ENCODE data around the gene DBH. TPM values are rescaled to one million over a fixed set of nuclear protein-coding genes. Genes with fewer than 3 reads are reported as not detected.
"Not testable (repeated sequence)": the region's sequence is repeated elsewhere in the genome, so short reads cannot be mapped to it uniquely, and the experiment has no call there.

Gene DBH
- total RNA-seq, 2 experiments from 2014 or later = not detected

DNA sequence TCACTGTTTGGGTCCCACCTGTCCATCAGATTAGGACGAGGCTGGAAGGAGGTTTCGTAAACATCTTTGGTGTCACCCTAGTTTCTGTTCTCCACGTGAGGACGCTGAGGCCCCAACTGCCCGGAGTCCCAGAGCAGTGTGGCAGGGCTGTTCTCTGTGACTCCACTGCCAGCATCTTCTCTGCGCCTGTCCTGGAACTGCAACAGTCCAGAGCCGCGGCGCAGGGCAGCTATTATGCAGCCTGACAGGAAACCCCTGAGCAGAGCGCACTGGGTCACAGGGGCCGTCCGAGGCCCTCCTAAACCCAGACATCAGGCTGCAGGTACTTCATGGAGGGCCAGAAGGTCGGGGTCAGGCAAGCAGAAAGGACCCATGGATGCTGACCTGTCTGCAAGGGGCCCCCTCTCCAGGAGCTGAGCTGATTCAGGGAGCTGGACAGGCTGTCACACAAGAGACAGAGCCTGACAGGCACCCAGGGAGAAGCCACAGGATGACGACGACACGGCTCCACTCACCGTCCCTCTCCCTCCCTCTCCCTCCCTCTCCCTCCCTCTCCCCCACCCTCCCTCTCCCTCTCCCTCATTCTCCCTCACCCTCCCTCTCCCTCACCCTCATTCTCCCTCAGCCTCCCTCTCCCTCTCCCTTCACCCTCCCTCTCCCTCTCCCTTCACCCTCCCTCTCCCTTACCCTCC is 31.7 kb downstream of the DBH start:
- no peaks in the 10 kb centered on the region for H3K9me3 Mint-ChIP-seq
- ChIA-PET POLR2A (no interaction called here), CTCF (no interaction called here)
- DNase-seq = no peak
- intact Hi-C loops (cut with micrococcal nuclease) = no loop called here
- H3K4me3 Mint-ChIP-seq = no peak overlapping the region
- H3K4me1 Mint-ChIP-seq (ENCODE audit: low read depth) = no peaks in the 10 kb centered on the region
- H3K27ac Mint-ChIP-seq = no peak overlapping the region
- peaks cover 2% of the 10 kb centered on the region for H3K36me3 Mint-ChIP-seq
- H3K27me3 Mint-ChIP-seq = no peaks in the 10 kb centered on the region

DNA sequence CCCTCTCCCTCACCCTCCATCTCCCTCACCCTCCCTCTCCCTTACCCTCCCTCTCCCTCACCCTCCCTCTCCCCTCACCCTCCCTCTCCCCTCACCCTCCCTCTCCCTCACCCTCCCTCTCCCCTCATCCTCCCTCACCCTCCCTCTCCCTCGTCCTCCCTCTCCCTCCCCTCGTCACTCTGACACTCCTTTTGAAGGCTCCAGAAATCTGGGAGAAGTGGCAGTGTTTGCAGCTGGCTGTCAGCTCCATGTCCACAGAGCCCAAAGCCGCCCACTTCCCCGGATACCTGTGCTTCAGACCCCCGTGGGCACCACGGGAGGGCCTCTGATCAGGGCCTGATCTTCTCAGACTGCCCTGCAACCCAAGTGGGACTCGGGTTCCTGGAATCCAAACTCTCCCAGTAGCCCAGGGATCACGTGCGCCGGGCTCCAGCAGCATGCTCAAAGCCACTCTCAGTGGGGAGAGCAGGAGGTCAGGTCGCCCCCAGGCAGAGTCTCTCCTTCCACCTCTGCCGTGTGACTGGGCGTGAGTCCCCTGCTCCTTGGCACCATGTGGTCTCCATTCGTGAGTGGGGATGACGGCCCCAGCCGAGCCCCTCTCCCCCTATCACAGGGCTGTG is 33.1 kb downstream of the DBH start:
- DNase-seq = no peak
- Mint-ChIP-seq H3K27ac (no peak overlapping the region), H3K4me3 (no peak overlapping the region), H3K4me1 (ENCODE audit: low read depth) (no peaks in the 10 kb centered on the region), H3K36me3 (peaks cover 2% of the 10 kb centered on the region), H3K27me3 (no peaks in the 10 kb centered on the region), H3K9me3 (no peaks in the 10 kb centered on the region)
- CTCF ChIA-PET = no interaction called here
- POLR2A ChIA-PET = no interaction called here
- intact Hi-C loops (cut with micrococcal nuclease) = no loop called here

GRCh38 chr9:133670466-133670865 is 34.3 kb downstream of the DBH start:
- H3K36me3 Mint-ChIP-seq = peaks cover 2% of the 10 kb centered on the region
- no peak for DNase-seq
- no peaks in the 10 kb centered on the region for H3K9me3 Mint-ChIP-seq
- CTCF ChIA-PET = interaction anchor here (1.0 kb wide), 1 partner anchor 13 kb away, joined by 3 read pairs; no protein-coding TSS in a partner anchor
- no peak overlapping the region for H3K27ac Mint-ChIP-seq
- H3K4me3 Mint-ChIP-seq = no peak overlapping the region
- H3K4me1 Mint-ChIP-seq (ENCODE audit: low read depth) = peaks cover 3% of the 10 kb centered on the region
- no peaks in the 10 kb centered on the region for H3K27me3 Mint-ChIP-seq
- intact Hi-C loops (cut with micrococcal nuclease) = no loop called here
- POLR2A ChIA-PET = no interaction called here

- Mint-ChIP-seq H3K4me1 (ENCODE audit: low read depth) (peaks cover 11% of the 10 kb centered on the region), H3K4me3 (no peak overlapping the region), H3K27me3 (no peaks in the 10 kb centered on the region), H3K9me3 (no peaks in the 10 kb centered on the region), H3K27ac (no peak overlapping the region), H3K36me3 (peaks cover 2% of the 10 kb centered on the region)
- intact Hi-C loops (cut with micrococcal nuclease) = no loop called here
- POLR2A ChIA-PET = no interaction called here
- no peak for DNase-seq
- CTCF ChIA-PET = interaction anchor here (1.1 kb wide), 1 partner anchor 90 kb away, joined by 3 read pairs; no protein-coding TSS in a partner anchor
Measured at GRCh38 chr9:133671371-133671770, 35.2 kb downstream of the DBH start.

DNA sequence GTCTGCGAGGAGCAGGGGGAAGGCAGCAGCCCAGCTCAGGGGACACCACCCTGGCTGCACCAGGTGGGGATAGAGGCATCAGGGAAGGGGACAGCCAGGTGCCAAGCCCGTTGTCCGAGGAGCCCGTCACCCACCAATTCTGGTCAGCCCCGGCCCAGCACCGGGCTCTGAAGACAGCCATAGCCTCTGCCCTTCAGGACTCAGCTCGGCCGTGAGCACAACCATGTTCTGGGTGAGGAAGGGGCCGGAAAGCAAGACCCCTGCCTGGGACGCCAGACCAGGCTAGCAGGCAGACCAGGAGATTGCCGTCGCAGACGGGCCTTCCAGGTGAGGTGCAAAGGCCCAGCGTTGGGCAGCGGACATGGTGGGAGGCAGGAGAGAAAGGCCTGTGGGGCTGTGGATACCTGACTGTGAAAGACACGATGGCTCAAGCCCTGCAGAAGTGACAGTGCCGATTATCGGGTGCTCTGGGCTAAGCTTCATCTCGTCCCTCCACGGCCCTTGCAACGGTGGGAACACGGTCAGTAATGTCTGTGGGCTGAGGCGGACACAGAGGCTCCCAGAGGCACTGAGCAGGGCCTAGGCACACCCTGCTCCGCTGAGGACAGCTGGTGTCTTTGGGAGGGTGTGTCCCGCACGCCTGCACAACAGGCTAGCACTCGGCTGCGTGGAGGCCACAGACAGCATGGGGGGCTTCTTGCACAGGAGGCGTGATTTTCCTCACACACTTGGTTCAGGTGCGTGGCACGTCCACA is 36.5 kb downstream of the DBH start:
- H3K4me3 Mint-ChIP-seq = no peak overlapping the region
- CTCF ChIA-PET = no interaction called here

DNA sequence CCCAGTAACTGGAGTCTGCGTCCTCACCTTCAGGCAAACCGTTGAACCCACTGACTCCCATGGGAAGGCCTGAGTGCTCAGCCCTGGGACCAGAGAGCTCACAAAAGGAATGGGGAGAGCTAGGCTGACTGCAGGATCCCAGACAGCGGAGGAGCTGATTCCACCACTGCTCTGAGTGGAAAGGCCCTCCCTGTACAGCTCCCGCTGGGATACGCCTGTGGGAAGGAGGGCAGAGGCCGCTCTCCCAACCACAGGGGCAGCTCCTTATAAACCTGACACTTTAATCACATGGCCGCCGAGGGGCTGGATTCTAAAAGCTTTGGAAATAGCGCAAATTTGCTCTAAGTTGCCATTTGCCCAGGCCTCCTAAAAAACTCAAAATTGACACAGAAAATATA is 37.1 kb downstream of the DBH start:
- CTCF ChIA-PET = no interaction called here

More for the DNA sequence above, 36.5 kb downstream of the DBH start:
- Mint-ChIP-seq H3K27me3 (no peaks in the 10 kb centered on the region), H3K36me3 (peaks cover 2% of the 10 kb centered on the region), H3K27ac (no peak overlapping the region), H3K4me1 (ENCODE audit: low read depth) (peaks cover 24% of the 10 kb centered on the region), H3K9me3 (no peaks in the 10 kb centered on the region)
- POLR2A ChIA-PET = no interaction called here
- intact Hi-C loops (cut with micrococcal nuclease) = no loop called here
- no peak for DNase-seq

DNA sequence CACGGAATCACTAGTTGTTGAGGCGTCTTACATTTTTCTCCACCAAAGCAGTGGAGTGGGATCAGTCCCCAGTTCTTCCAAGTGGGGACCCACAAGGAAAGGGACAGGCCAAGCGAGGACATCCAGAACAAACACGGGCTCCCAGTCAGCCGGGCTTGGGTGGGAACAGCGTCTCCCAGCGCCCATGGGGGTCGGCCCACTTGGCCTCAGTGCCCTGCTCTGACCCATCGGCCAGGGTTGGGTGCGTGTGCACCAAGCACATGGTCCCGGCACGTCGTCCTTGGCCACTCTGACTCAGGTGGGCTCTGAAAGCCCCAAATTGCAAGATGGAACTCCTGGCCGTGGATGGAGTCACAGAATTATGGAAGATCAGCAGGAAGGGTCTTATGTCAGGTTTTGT is 37.9 kb downstream of the DBH start:
- POLR2A ChIA-PET = no interaction called here
- peaks cover 2% of the 10 kb centered on the region for H3K36me3 Mint-ChIP-seq
- peaks cover 34% of the 10 kb centered on the region for H3K4me1 Mint-ChIP-seq (ENCODE audit: low read depth)
- no peaks in the 10 kb centered on the region for H3K9me3 Mint-ChIP-seq
- no peak overlapping the region for H3K4me3 Mint-ChIP-seq
- CTCF ChIA-PET = no interaction called here
- DNase-seq = no peak
- intact Hi-C loops (cut with micrococcal nuclease) = no loop called here
- H3K27me3 Mint-ChIP-seq = no peaks in the 10 kb centered on the region
- no peak overlapping the region for H3K27ac Mint-ChIP-seq

More for the DNA sequence above, 37.1 kb downstream of the DBH start:
- Mint-ChIP-seq H3K4me1 (ENCODE audit: low read depth) (peaks cover 27% of the 10 kb centered on the region), H3K27ac (no peak overlapping the region), H3K27me3 (no peaks in the 10 kb centered on the region), H3K36me3 (peaks cover 2% of the 10 kb centered on the region), H3K4me3 (no peak overlapping the region), H3K9me3 (no peaks in the 10 kb centered on the region)
- POLR2A ChIA-PET = no interaction called here
- intact Hi-C loops (cut with micrococcal nuclease) = no loop called here
- DNase-seq = no peak

- H3K4me3 Mint-ChIP-seq, H3K27ac Mint-ChIP-seq, CTCF ChIA-PET, H3K9me3 Mint-ChIP-seq, H3K36me3 Mint-ChIP-seq, POLR2A ChIA-PET, H3K27me3 Mint-ChIP-seq, DNase-seq: not testable (repeated sequence)
- intact Hi-C loops (cut with micrococcal nuclease) = loop anchor here (2.0 kb wide), 1 partner anchor 25 kb away; no protein-coding TSS in a partner anchor
- peaks cover 34% of the 10 kb centered on the region for H3K4me1 Mint-ChIP-seq (ENCODE audit: low read depth)
Measured at GRCh38 chr9:133675796-133676195, 39.6 kb downstream of the DBH start.

DNA sequence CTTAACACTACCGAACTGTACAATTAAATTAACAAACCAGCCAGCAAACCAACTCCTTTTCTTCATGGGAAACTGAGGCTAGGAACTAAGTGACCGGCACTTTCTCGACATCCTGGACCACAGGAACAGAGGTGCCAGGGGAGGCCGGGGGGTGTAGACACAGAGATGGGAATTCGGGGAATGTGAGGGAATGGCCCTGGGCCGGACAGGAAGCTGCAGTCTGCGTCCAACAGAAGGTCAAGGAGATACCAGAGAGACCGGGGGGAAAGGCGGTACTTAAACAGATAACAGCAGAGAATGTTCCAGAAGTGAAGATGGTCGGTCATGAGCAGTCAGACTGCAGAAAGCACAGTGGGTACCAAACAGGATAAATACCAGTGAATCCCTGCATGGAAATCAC is 40.3 kb downstream of the DBH start:
- CTCF ChIA-PET = interaction anchor here (1.0 to 1.5 kb wide), 2 partner anchors 25 to 66 kb away, joined by 3 to 7 read pairs; no protein-coding TSS in a partner anchor
- H3K27me3 Mint-ChIP-seq = no peaks in the 10 kb centered on the region
- intact Hi-C loops (cut with micrococcal nuclease) = loop anchor here (2.0 kb wide), 1 partner anchor 24 kb away; no protein-coding TSS in a partner anchor
- POLR2A ChIA-PET = interaction anchor here (1.3 kb wide), 1 partner anchor 25 kb away, joined by 8 read pairs; no protein-coding TSS in a partner anchor
- no peak for DNase-seq
- H3K4me3 Mint-ChIP-seq = no peak overlapping the region
- H3K9me3 Mint-ChIP-seq = no peaks in the 10 kb centered on the region
- H3K4me1 Mint-ChIP-seq (ENCODE audit: low read depth) = peaks cover 34% of the 10 kb centered on the region
- no peaks in the 10 kb centered on the region for H3K36me3 Mint-ChIP-seq
- peak overlapping the region; percentile 55 for H3K27ac Mint-ChIP-seq

DNA sequence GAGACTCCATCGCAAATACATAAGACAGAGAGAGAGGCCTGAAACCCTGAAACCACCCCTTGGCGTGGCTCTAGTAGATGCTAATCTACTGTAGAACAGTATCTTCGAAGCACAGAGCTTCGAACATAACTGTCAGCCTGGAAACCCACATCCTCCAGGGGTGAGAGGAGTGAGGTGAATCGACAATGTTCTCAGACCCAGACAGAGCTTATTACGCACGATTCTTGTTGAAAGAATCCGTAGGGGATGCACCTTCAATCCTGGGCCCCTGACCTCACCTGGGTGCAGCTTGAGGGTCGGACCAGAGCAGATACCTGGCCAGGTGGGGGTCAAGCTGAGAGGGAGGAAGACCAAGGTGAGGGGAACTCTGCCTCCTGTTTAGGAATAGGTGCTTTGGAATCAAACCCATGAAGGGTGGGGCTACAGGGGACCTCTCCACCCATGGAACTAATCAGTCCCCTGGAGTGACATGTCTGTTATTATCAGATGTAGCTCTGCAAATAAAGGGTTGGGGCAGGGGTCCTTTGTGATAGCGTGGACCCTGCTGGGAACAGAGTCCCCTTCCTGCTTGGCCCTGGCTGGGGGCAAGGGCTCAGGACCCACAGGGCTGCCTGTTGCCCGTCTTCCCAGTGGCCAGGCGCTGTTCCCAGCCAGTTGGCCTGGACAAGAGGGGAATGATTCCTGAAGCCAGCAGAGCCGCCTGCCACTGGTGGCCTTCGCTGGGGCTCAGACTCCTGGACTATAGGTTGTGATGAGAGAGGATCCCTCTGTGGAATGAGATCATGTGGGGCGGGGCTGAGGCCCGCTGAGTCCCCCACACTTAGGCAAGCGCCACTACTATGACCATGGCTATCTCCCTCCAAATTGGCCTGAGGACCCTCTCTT is 41.2 kb downstream of the DBH start:
- Mint-ChIP-seq H3K4me1 (ENCODE audit: low read depth) (peaks cover 39% of the 10 kb centered on the region), H3K27ac (peak overlapping the region; percentile 63), H3K9me3 (no peaks in the 10 kb centered on the region), H3K36me3 (no peaks in the 10 kb centered on the region), H3K4me3 (no peak overlapping the region), H3K27me3 (no peaks in the 10 kb centered on the region)
- peak; percentile 77 for DNase-seq
- POLR2A ChIA-PET = interaction anchor here (1.3 kb wide), 1 partner anchor 24 kb away, joined by 8 read pairs; no protein-coding TSS in a partner anchor
- intact Hi-C loops (cut with micrococcal nuclease) = loop anchor here (2.0 kb wide), 1 partner anchor 23 kb away; no protein-coding TSS in a partner anchor
- CTCF ChIA-PET = interaction anchor here (1.0 to 1.5 kb wide), 2 partner anchors 24 to 65 kb away, joined by 3 to 7 read pairs; no protein-coding TSS in a partner anchor

DNA sequence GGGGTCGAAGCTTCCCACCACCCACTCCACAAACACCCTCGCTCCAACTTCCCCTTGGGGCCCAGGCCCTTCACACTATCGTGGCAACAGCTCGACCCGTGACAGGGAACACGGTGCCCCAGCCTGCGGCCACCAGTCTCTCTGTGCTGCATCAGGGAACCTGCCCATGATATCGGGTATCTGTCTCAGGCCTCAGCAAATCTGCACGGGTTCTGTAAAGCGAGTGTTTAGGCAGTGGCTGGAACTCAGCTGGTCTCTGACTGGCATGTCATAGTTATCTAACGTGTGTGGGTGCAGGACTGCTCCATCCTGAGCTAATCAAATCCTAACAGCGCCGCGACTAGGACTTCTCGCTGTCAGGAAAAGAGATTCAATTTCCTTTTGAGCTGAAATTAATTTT is 42.9 kb downstream of the DBH start:
- Mint-ChIP-seq H3K27ac (no peak overlapping the region), H3K36me3 (peaks cover 2% of the 10 kb centered on the region), H3K27me3 (no peaks in the 10 kb centered on the region), H3K4me1 (ENCODE audit: low read depth) (peaks cover 50% of the 10 kb centered on the region), H3K4me3 (no peak overlapping the region), H3K9me3 (no peaks in the 10 kb centered on the region)
- no peak for DNase-seq
- ChIA-PET CTCF (no interaction called here), POLR2A (no interaction called here)
- intact Hi-C loops (cut with micrococcal nuclease) = no loop called here

Data from activated CD4-positive, alpha-beta memory T cell treated with anti-CD3 and anti-CD28 coated beads for 36 hours (primary cell).